AML-193 (cell line): ENCODE measurements around the gene FAM50B.
"Not testable (repeated sequence)": the region's sequence is repeated elsewhere in the genome, so short reads cannot be mapped to it uniquely, and the experiment has no call there.

Source experiments
- DNase-seq, 2 experiments: peaks; one replicate each; lab custom pipeline; 2025; lab: John Stamatoyannopoulos, UW

The FAM50B gene

GRCh38 chr6:3849681-3850450, 693 bp downstream of the FAM50B start:
- DNase-seq: no peak

- DNase-seq: no peak
Observed at GRCh38 chr6:3850451-3851203, 1.5 kb downstream of the FAM50B start.

- no peak for DNase-seq
Observed at GRCh38 chr6:3851839-3852238, 2.7 kb downstream of the FAM50B start.

GRCh38 chr6:3852391-3852790, 3.2 kb downstream of the FAM50B start:
- no peak for DNase-seq

GRCh38 chr6:3855866-3856265, 6.7 kb downstream of the FAM50B start:
- DNase-seq: no peak

GRCh38 chr6:3856576-3856975, 7.4 kb downstream of the FAM50B start:
- no peak for DNase-seq

- no peak for DNase-seq
Observed at GRCh38 chr6:3857468-3858456, 8.6 kb downstream of the FAM50B start.

- DNase-seq: no peak
Observed at GRCh38 chr6:3859878-3860552, 10.8 kb downstream of the FAM50B start.

GRCh38 chr6:3861424-3861823, 12.3 kb downstream of the FAM50B start:
- no peak for DNase-seq

GRCh38 chr6:3862038-3862437, 12.9 kb downstream of the FAM50B start:
- DNase-seq: no peak

GRCh38 chr6:3863322-3863721, 14.1 kb downstream of the FAM50B start:
- DNase-seq: not testable (repeated sequence)

GRCh38 chr6:3865463-3865862, 16.3 kb downstream of the FAM50B start:
- DNase-seq: no peak

- no peak for DNase-seq
Observed at GRCh38 chr6:3867641-3868502, 18.7 kb downstream of the FAM50B start.

- no peak for DNase-seq
Observed at GRCh38 chr6:3868544-3868943, 19.4 kb downstream of the FAM50B start.

GRCh38 chr6:3869284-3869631, 20.1 kb downstream of the FAM50B start:
- no peak for DNase-seq

GRCh38 chr6:3869632-3870527, 20.7 kb downstream of the FAM50B start:
- DNase-seq: no peak

GRCh38 chr6:3870528-3870925, 21.4 kb downstream of the FAM50B start:
- DNase-seq: no peak

- DNase-seq: no peak
Observed at GRCh38 chr6:3871515-3871914, 22.3 kb downstream of the FAM50B start.

- no peak for DNase-seq
Observed at GRCh38 chr6:3871939-3872338, 22.8 kb downstream of the FAM50B start.

- DNase-seq: no peak
Observed at GRCh38 chr6:3872370-3872854, 23.2 kb downstream of the FAM50B start.
